Stimulated activated effector memory CD8-positive, alpha-beta T cell treated with anti-CD3 and anti-CD28 coated beads, Interleukin-12 subunit alpha, Interleukin-12 subunit beta, amount 100 ng/mL, for 72 hours (primary cell): ENCODE data around the gene SOX6.

Experiments used
- ATAC-seq: fragments of 150-1000 bp; cut with Tn5 transposase; 2 replicates; pipeline ENCODE4 v1.10.0; 2021
- DNase-seq, 2 donors: peaks; one replicate each; pipeline ENCODE4 v3.0.0; 2021 to 2022; ENCODE audit warnings: low spot score in 2 of 2
- H3K27ac Mint-ChIP-seq: one replicate; pipeline ENCODE4 v1.8.0; 2022; ENCODE audit warnings: mild to moderate bottlenecking, mixed read lengths
- H3K36me3 Mint-ChIP-seq: one replicate; pipeline ENCODE4 v1.8.0; 2022; ENCODE audit warnings: mild to moderate bottlenecking, mixed read lengths
- H3K4me1 Mint-ChIP-seq: one replicate; pipeline ENCODE4 v1.8.0; 2022; ENCODE audit warnings: mixed read lengths
- H3K4me3 Mint-ChIP-seq: one replicate; pipeline ENCODE4 v1.8.0; 2022; ENCODE audit warnings: mild to moderate bottlenecking, mixed read lengths
- H3K9me3 Mint-ChIP-seq: one replicate; pipeline ENCODE4 v1.8.0; 2022; ENCODE audit warnings: mixed read lengths

Gene SOX6

GRCh38 chr11:16280256-16280682 lies 76.1 kb downstream of the SOX6 start:
- Mint-ChIP-seq H3K4me1 (no peaks in the 10 kb centered on the region), H3K36me3 (no peaks in the 10 kb centered on the region), H3K27ac (no peak overlapping the region), H3K4me3 (no peak overlapping the region), H3K9me3 (peaks cover 6% of the 10 kb centered on the region)
- no peak for ATAC-seq
- DNase-seq: no peak

GRCh38 chr11:16279524-16279923 lies 76.8 kb downstream of the SOX6 start:
- H3K4me1 Mint-ChIP-seq: no peaks in the 10 kb centered on the region
- H3K4me3 Mint-ChIP-seq: no peak overlapping the region
- H3K9me3 Mint-ChIP-seq: peaks cover 9% of the 10 kb centered on the region
- no peak overlapping the region for H3K27ac Mint-ChIP-seq
- ATAC-seq (no peak), DNase-seq (no peak)
- H3K36me3 Mint-ChIP-seq: no peaks in the 10 kb centered on the region

- DNase-seq (no peak), ATAC-seq (no peak)
- Mint-ChIP-seq H3K4me3 (no peak overlapping the region), H3K36me3 (no peaks in the 10 kb centered on the region), H3K9me3 (peaks cover 9% of the 10 kb centered on the region), H3K27ac (no peak overlapping the region), H3K4me1 (no peaks in the 10 kb centered on the region)
Observed at GRCh38 chr11:16278979-16279378, 77.4 kb downstream of the SOX6 start.

GRCh38 chr11:16278273-16278672 lies 78.1 kb downstream of the SOX6 start:
- no peaks in the 10 kb centered on the region for H3K4me1 Mint-ChIP-seq
- no peak overlapping the region for H3K4me3 Mint-ChIP-seq
- H3K36me3 Mint-ChIP-seq: no peaks in the 10 kb centered on the region
- no peak overlapping the region for H3K27ac Mint-ChIP-seq
- ATAC-seq (no peak), DNase-seq (no peak)
- H3K9me3 Mint-ChIP-seq: peaks cover 9% of the 10 kb centered on the region

- no peaks in the 10 kb centered on the region for H3K36me3 Mint-ChIP-seq
- peaks cover 12% of the 10 kb centered on the region for H3K9me3 Mint-ChIP-seq
- ATAC-seq (no peak), DNase-seq (no peak)
- no peak overlapping the region for H3K27ac Mint-ChIP-seq
- H3K4me3 Mint-ChIP-seq: no peak overlapping the region
- H3K4me1 Mint-ChIP-seq: no peaks in the 10 kb centered on the region
Observed at GRCh38 chr11:16276251-16276650, 80.1 kb downstream of the SOX6 start.

GRCh38 chr11:16271258-16271657 lies 85.1 kb downstream of the SOX6 start:
- no peak for ATAC-seq
- H3K4me3 Mint-ChIP-seq: no peak overlapping the region

GRCh38 chr11:16266021-16266420 lies 90.3 kb downstream of the SOX6 start:
- DNase-seq: no peak
- ATAC-seq: no peak
- H3K4me3 Mint-ChIP-seq: no peak overlapping the region
- H3K4me1 Mint-ChIP-seq: no peaks in the 10 kb centered on the region
- no peak overlapping the region for H3K27ac Mint-ChIP-seq
- H3K36me3 Mint-ChIP-seq: no peaks in the 10 kb centered on the region
- H3K9me3 Mint-ChIP-seq: peaks cover 8% of the 10 kb centered on the region

More at GRCh38 chr11:16271258-16271657, 85.1 kb downstream of the SOX6 start:
- Mint-ChIP-seq H3K36me3 (no peaks in the 10 kb centered on the region), H3K9me3 (peaks cover 8% of the 10 kb centered on the region), H3K27ac (no peak overlapping the region), H3K4me1 (no peaks in the 10 kb centered on the region)
- DNase-seq: no peak

- Mint-ChIP-seq H3K27ac (no peak overlapping the region), H3K9me3 (peaks cover 12% of the 10 kb centered on the region), H3K36me3 (no peaks in the 10 kb centered on the region), H3K4me3 (no peak overlapping the region), H3K4me1 (no peaks in the 10 kb centered on the region)
- DNase-seq (no peak), ATAC-seq (no peak)
Observed at GRCh38 chr11:16265022-16265421, 91.3 kb downstream of the SOX6 start.

- ATAC-seq: no peak
- no peaks in the 10 kb centered on the region for H3K4me1 Mint-ChIP-seq
- no peak overlapping the region for H3K27ac Mint-ChIP-seq
- no peak for DNase-seq
- H3K36me3 Mint-ChIP-seq: no peaks in the 10 kb centered on the region
- H3K9me3 Mint-ChIP-seq: peaks cover 15% of the 10 kb centered on the region
- no peak overlapping the region for H3K4me3 Mint-ChIP-seq
Observed at GRCh38 chr11:16262645-16262955, 93.7 kb downstream of the SOX6 start.

- no peak for ATAC-seq
- no peaks in the 10 kb centered on the region for H3K4me1 Mint-ChIP-seq
- no peaks in the 10 kb centered on the region for H3K36me3 Mint-ChIP-seq
- H3K4me3 Mint-ChIP-seq: no peak overlapping the region
- no peak overlapping the region for H3K27ac Mint-ChIP-seq
- H3K9me3 Mint-ChIP-seq: peaks cover 17% of the 10 kb centered on the region
- DNase-seq: no peak
Observed at GRCh38 chr11:16261836-16262644, 94.3 kb downstream of the SOX6 start.

GRCh38 chr11:16252373-16252772 lies 104.0 kb downstream of the SOX6 start:
- ATAC-seq (no peak), DNase-seq (no peak)
- H3K4me3 Mint-ChIP-seq: no peak overlapping the region
- H3K4me1 Mint-ChIP-seq: no peaks in the 10 kb centered on the region
- H3K27ac Mint-ChIP-seq: no peak overlapping the region
- peaks cover 16% of the 10 kb centered on the region for H3K9me3 Mint-ChIP-seq
- H3K36me3 Mint-ChIP-seq: no peaks in the 10 kb centered on the region

GRCh38 chr11:16248248-16248647 lies 108.1 kb downstream of the SOX6 start:
- H3K9me3 Mint-ChIP-seq: peaks cover 6% of the 10 kb centered on the region
- no peak for ATAC-seq

GRCh38 chr11:16242806-16243205 lies 113.5 kb downstream of the SOX6 start:
- no peak for ATAC-seq
- H3K27ac Mint-ChIP-seq: no peak overlapping the region
- DNase-seq: no peak
- no peak overlapping the region for H3K4me3 Mint-ChIP-seq
- H3K36me3 Mint-ChIP-seq: no peaks in the 10 kb centered on the region
- H3K9me3 Mint-ChIP-seq: peaks cover 19% of the 10 kb centered on the region
- no peaks in the 10 kb centered on the region for H3K4me1 Mint-ChIP-seq

More at GRCh38 chr11:16248248-16248647, 108.1 kb downstream of the SOX6 start:
- Mint-ChIP-seq H3K27ac (no peak overlapping the region), H3K36me3 (no peaks in the 10 kb centered on the region), H3K4me3 (no peak overlapping the region), H3K4me1 (no peaks in the 10 kb centered on the region)
- no peak for DNase-seq

GRCh38 chr11:16240687-16241086 lies 115.7 kb downstream of the SOX6 start:
- no peak overlapping the region for H3K27ac Mint-ChIP-seq
- H3K36me3 Mint-ChIP-seq: no peaks in the 10 kb centered on the region
- no peaks in the 10 kb centered on the region for H3K4me1 Mint-ChIP-seq
- ATAC-seq (no peak), DNase-seq (no peak)
- no peak overlapping the region for H3K4me3 Mint-ChIP-seq
- H3K9me3 Mint-ChIP-seq: peaks cover 16% of the 10 kb centered on the region

- Mint-ChIP-seq H3K36me3 (no peaks in the 10 kb centered on the region), H3K4me1 (no peaks in the 10 kb centered on the region), H3K4me3 (no peak overlapping the region), H3K9me3 (peaks cover 16% of the 10 kb centered on the region), H3K27ac (no peak overlapping the region)
- DNase-seq (no peak), ATAC-seq (no peak)
Observed at GRCh38 chr11:16239141-16240105, 116.9 kb downstream of the SOX6 start.

- no peak for DNase-seq
- Mint-ChIP-seq H3K27ac (no peak overlapping the region), H3K9me3 (peaks cover 16% of the 10 kb centered on the region), H3K4me1 (no peaks in the 10 kb centered on the region), H3K36me3 (no peaks in the 10 kb centered on the region), H3K4me3 (no peak overlapping the region)
- ATAC-seq: no peak
Observed at GRCh38 chr11:16226245-16226644, 130.1 kb downstream of the SOX6 start.
